ENCODE data around the gene LBR.

LBR gene

DNA sequence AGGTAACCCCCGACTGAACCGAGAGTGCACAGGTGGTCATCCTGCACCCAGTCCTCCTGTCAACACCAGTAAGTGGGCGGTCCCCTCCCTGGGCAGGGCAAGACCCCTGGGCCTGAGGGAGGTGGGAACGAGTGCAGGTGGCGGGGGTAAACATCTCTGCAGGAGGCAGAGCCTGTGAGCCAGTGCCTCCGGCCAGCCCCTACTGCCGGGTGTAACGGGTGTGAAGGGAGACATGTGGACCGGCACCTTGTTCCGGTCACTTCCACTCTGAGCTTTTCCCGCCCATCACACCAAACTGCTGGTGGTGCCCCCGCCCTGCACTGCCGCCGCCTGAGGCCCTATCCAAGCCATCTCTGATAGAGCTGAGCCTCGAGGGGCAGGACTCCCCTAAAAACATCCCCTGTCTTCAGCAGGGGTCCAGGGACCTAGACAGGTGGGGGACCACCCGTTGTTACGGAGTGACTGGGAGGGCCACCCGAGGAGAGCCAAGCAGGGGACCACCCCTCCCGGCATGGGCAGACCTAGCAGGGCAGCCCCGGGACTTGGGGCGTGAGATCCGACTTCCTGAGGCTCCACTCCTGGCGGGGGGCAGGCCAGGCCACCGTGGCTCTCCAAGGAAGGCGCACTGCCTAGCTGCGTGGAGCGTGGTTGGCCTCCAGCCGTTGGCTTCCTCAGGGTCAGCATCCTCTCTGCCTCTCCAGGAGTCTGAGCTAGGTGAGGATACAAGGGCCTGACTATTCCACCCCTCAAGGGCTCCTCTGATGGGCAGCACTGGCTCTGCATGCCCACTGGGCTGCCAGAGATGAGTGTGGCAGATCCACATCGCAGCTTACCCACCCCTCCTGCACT lies 43.8 kb upstream of the LBR start:
- Histone ChIP-seq H3K27ac (ENCODE audit: low read depth, low read length) (no peak overlapping the region), H3K4me3 (ENCODE audit: low read depth in 1 of 5, low read length in 5 of 5) (no peak overlapping the region), H3K9me3 (ENCODE audit: control insufficient read depth in 5 of 5, low read length in 5 of 5) (no peaks in the 10 kb centered on the region), H3K4me1 (ENCODE audit: control insufficient read depth in 5 of 5, insufficient read depth in 5 of 5, low read length in 5 of 5) (peaks cover 1 to 29% (median 23%) of the 10 kb centered on the region in 5 donors), H3K36me3 (ENCODE audit: control insufficient read depth in 5 of 5, insufficient read depth in 5 of 5, low read length in 5 of 5) (no peaks in the 10 kb centered on the region), H3K9ac (ENCODE audit: low read length in 5 of 5) (no peak overlapping the region), H3K27me3 (ENCODE audit: control insufficient read depth in 5 of 5, insufficient read depth in 4 of 5, low read length in 5 of 5) (peaks cover 0 to 6% (median 4%) of the 10 kb centered on the region in 5 donors)

DNA sequence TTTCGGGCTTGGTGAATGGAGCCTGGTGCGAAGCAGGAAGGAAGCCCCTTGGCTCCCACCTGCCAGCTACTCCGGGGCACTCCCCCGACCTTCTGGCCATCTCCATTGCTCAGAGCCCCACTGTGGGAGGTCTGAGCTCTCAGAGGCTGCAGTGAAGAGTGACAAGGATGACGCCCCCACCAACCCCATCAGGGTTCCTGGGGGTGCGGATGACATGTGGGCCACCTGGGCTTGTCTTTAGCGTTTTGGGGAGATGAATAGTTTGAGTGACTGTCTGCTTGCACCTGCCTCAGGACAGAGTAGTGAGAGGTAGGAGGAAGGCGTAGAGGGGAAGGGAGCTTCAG lies 43.2 kb upstream of the LBR start:
- no peaks in the 10 kb centered on the region for H3K36me3 ChIP-seq (ENCODE audit: control insufficient read depth in 5 of 5, insufficient read depth in 5 of 5, low read length in 5 of 5)
- peaks cover 1 to 29% (median 23%) of the 10 kb centered on the region in 5 donors for H3K4me1 ChIP-seq (ENCODE audit: control insufficient read depth in 5 of 5, insufficient read depth in 5 of 5, low read length in 5 of 5)
- no peak overlapping the region for H3K27ac ChIP-seq (ENCODE audit: low read depth, low read length)
- no peaks in the 10 kb centered on the region for H3K9me3 ChIP-seq (ENCODE audit: control insufficient read depth in 5 of 5, low read length in 5 of 5)
- no peak overlapping the region for H3K9ac ChIP-seq (ENCODE audit: low read length in 5 of 5)
- peaks cover 0 to 4% (median 1%) of the 10 kb centered on the region in 5 donors for H3K27me3 ChIP-seq (ENCODE audit: control insufficient read depth in 5 of 5, insufficient read depth in 4 of 5, low read length in 5 of 5)
- H3K4me3 ChIP-seq (ENCODE audit: low read depth in 1 of 5, low read length in 5 of 5) = no peak overlapping the region

DNA sequence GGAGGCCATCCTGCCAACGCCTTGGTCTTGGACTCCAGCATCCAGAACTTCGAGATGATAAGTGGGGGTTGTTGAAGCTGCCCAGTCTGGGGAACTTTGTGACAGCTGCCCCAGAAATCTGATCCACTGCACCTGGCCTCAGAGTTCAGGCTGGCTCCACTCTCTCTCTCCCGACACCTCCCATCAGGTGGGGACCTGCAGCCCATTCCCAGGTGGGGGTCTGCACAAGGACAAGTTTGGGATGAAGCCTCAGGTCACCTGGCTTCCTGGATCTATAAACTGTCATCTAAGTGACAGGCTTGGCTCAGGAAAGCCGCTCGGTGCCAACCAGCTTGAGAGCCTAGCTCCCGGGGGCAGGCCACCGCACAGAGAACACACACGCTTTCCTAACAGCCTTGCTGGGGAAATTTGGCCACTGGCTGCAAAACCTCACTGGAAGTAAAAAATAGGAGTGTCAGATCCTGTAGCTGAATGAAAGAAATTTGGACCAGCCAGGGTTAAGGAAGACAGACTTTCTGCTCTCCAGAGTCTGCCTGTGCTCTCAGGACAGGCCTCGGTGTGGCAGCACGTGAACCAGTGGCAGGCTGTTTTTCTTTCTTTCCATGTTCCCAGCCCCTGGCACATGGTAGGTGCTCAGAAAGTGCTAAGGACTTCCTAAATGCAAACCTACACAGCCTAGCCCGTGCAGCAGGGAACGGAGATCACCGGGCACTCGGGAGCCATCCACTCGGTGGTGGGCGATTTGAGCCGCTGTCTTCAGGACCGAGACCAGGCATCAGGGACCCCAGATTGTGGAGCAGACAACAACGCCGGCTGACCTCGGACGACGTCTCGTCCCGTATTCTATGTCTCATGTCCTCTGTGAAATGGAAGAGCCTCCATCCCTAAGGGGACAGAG lies 42.6 kb upstream of the LBR start:
- peaks cover 1 to 33% (median 23%) of the 10 kb centered on the region in 5 donors for H3K4me1 ChIP-seq (ENCODE audit: control insufficient read depth in 5 of 5, insufficient read depth in 5 of 5, low read length in 5 of 5)
- no peaks in the 10 kb centered on the region for H3K9me3 ChIP-seq (ENCODE audit: control insufficient read depth in 5 of 5, low read length in 5 of 5)
- H3K27ac ChIP-seq (ENCODE audit: low read depth, low read length) = no peak overlapping the region
- H3K27me3 ChIP-seq (ENCODE audit: control insufficient read depth in 5 of 5, insufficient read depth in 4 of 5, low read length in 5 of 5) = peaks cover 0 to 4% (median 0%) of the 10 kb centered on the region in 5 donors
- H3K9ac ChIP-seq (ENCODE audit: low read length in 5 of 5) = no peak overlapping the region
- H3K36me3 ChIP-seq (ENCODE audit: control insufficient read depth in 5 of 5, insufficient read depth in 5 of 5, low read length in 5 of 5) = no peaks in the 10 kb centered on the region
- H3K4me3 ChIP-seq (ENCODE audit: low read depth in 1 of 5, low read length in 5 of 5) = no peak overlapping the region

DNA sequence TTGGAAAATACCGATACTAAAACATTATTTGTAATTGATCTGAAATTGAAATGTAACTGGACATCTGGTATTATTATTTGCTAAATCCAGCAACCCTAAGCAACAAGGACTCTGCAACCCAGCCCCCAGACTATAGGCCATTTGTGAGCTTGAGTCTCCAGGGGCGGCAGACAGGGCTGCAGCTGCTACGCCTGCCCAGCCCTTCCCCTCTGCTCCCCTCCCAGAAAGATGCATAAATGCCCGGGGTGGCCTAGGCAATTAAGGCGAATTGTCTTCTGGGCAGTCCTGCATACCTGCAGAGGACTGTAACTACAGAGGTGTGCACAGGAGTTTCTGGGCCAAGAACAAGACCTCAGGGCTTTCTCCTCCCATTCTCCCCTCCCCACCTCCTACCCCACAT lies 41.2 kb upstream of the LBR start:
- Histone ChIP-seq H3K9ac (ENCODE audit: low read length in 5 of 5) (no peak overlapping the region), H3K4me3 (ENCODE audit: low read depth in 1 of 5, low read length in 5 of 5) (no peak overlapping the region), H3K36me3 (ENCODE audit: control insufficient read depth in 5 of 5, insufficient read depth in 5 of 5, low read length in 5 of 5) (no peaks in the 10 kb centered on the region), H3K27me3 (ENCODE audit: control insufficient read depth in 5 of 5, insufficient read depth in 4 of 5, low read length in 5 of 5) (peaks cover 0 to 7% (median 0%) of the 10 kb centered on the region in 5 donors), H3K27ac (ENCODE audit: low read depth, low read length) (no peak overlapping the region), H3K9me3 (ENCODE audit: control insufficient read depth in 5 of 5, low read length in 5 of 5) (no peaks in the 10 kb centered on the region), H3K4me1 (ENCODE audit: control insufficient read depth in 5 of 5, insufficient read depth in 5 of 5, low read length in 5 of 5) (peaks cover 0 to 32% (median 14%) of the 10 kb centered on the region in 5 donors)

DNA sequence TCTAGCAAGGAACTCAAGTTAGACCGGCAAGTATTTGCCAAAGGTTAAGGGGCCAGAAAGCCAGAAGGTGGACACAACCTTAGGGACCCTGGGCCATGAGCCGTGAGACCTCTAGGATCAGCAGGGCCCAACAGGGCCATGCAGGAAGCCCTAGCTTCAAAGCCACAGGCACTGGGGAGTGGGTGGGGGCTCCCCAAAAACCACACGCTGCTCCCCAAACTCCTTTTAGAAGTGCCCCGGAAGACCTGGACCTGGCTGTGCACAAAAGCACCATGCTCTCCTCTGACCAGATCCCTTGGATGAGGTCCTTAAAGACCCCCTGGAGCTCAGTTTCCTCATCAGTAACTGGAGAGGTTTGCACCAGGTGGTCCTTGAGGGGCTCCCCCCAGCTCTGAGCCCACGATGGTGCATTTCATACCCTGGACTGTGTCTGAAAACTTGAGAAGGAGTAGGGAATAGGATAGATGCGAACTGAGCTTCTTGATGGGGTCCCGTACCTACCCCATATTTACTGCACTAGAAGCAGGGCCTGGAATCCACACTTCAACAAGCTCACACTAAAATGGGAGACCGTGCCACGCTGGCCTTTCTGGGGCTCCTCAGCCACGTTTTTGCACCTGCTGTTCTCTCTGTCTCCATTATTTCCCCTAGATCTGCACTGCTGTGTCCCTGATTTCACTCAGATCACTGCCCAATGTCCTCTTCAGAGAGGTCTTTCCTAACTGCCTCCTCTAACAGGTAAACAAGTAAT lies 40.6 kb upstream of the LBR start:
- H3K4me1 ChIP-seq (ENCODE audit: control insufficient read depth in 5 of 5, insufficient read depth in 5 of 5, low read length in 5 of 5) = peaks cover 0 to 36% (median 14%) of the 10 kb centered on the region in 5 donors
- no peaks in the 10 kb centered on the region for H3K9me3 ChIP-seq (ENCODE audit: control insufficient read depth in 5 of 5, low read length in 5 of 5)
- H3K27ac ChIP-seq (ENCODE audit: low read depth, low read length) = no peak overlapping the region
- H3K36me3 ChIP-seq (ENCODE audit: control insufficient read depth in 5 of 5, insufficient read depth in 5 of 5, low read length in 5 of 5) = no peaks in the 10 kb centered on the region
- H3K4me3 ChIP-seq (ENCODE audit: low read depth in 1 of 5, low read length in 5 of 5) = peak overlapping the region in 2 of 5 donors; percentile 62 to 63
- H3K27me3 ChIP-seq (ENCODE audit: control insufficient read depth in 5 of 5, insufficient read depth in 4 of 5, low read length in 5 of 5) = peaks cover 0 to 10% (median 0%) of the 10 kb centered on the region in 5 donors
- H3K9ac ChIP-seq (ENCODE audit: low read length in 5 of 5) = peak overlapping the region in 1 of 5 donors; percentile 66

DNA sequence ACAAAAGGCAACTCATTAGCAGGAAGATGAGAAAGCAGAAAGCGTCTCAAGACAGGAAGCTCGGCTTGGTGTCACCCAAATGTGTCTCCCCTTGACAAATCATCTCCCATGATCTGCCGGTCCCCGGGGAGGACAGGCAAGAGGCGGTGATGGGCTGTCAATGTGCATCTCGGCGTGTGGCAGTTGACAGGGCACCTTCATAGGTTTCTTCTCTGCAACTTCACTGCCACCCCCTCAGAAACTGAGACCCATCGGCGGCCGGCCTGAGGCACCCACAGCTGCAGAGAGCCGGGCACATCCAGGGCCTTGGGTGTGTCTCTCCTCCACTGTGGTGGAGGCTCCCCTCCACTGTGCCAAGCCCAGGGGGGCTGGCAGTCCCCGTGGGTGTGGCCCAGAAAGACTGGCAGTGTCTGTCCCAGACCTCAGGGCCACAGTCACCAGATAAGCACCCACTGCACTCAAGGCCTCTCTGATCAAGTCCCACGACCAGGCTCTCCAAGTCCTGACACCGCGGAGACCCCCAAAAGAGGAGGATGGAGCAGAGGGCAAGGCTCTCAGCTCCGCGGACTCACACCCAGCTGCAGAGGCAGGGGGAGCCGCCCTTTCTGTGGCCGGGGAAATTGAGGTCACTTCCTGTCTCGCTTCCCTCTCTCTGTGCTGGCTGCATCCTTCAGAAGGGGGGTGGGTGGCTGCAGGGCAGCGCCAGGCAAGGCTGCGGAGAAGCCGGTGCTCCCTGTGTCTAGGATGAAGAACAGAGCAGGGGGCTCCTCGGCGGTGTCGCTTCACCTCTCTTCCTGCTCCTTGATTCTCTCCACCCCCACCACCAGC lies 39.6 kb upstream of the LBR start:
- Histone ChIP-seq H3K27ac (ENCODE audit: low read depth, low read length) (peak overlapping the region; percentile 70), H3K4me1 (ENCODE audit: control insufficient read depth in 5 of 5, insufficient read depth in 5 of 5, low read length in 5 of 5) (peaks cover 0 to 46% (median 18%) of the 10 kb centered on the region in 5 donors), H3K9ac (ENCODE audit: low read length in 5 of 5) (peak overlapping the region in 3 of 5 donors; percentile 54 to 66 (median 56)), H3K27me3 (ENCODE audit: control insufficient read depth in 5 of 5, insufficient read depth in 4 of 5, low read length in 5 of 5) (peaks cover 0 to 15% (median 0%) of the 10 kb centered on the region in 5 donors), H3K9me3 (ENCODE audit: control insufficient read depth in 5 of 5, low read length in 5 of 5) (no peaks in the 10 kb centered on the region), H3K36me3 (ENCODE audit: control insufficient read depth in 5 of 5, insufficient read depth in 5 of 5, low read length in 5 of 5) (no peaks in the 10 kb centered on the region), H3K4me3 (ENCODE audit: low read depth in 1 of 5, low read length in 5 of 5) (peak overlapping the region; percentile 19 to 65 (median 62))

DNA sequence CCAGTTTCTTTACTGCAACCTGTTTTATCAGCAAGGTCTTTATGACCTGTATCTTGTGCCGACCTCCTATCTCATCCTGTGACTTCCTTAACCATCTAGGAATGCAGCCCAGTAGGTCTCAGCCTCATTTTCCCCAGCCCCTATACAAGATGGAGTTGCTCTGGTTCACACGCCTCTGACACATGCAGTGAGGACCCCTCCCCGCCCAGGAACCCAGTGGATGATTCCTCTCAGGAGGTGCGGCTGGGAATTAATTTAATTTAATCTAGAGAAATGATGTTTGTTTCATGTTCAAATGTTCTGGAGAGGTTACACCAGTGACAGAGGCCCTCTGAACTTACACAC lies 39.0 kb upstream of the LBR start:
- Histone ChIP-seq H3K27me3 (ENCODE audit: control insufficient read depth in 5 of 5, insufficient read depth in 4 of 5, low read length in 5 of 5) (peaks cover 0 to 17% (median 3%) of the 10 kb centered on the region in 5 donors), H3K36me3 (ENCODE audit: control insufficient read depth in 5 of 5, insufficient read depth in 5 of 5, low read length in 5 of 5) (no peaks in the 10 kb centered on the region), H3K4me3 (ENCODE audit: low read depth in 1 of 5, low read length in 5 of 5) (peak overlapping the region in 3 of 5 donors; percentile 62 to 65 (median 63)), H3K9me3 (ENCODE audit: control insufficient read depth in 5 of 5, low read length in 5 of 5) (no peaks in the 10 kb centered on the region), H3K27ac (ENCODE audit: low read depth, low read length) (peak overlapping the region; percentile 70), H3K4me1 (ENCODE audit: control insufficient read depth in 5 of 5, insufficient read depth in 5 of 5, low read length in 5 of 5) (peaks cover 0 to 51% (median 18%) of the 10 kb centered on the region in 5 donors), H3K9ac (ENCODE audit: low read length in 5 of 5) (peak overlapping the region in 1 of 5 donors; percentile 66)

DNA sequence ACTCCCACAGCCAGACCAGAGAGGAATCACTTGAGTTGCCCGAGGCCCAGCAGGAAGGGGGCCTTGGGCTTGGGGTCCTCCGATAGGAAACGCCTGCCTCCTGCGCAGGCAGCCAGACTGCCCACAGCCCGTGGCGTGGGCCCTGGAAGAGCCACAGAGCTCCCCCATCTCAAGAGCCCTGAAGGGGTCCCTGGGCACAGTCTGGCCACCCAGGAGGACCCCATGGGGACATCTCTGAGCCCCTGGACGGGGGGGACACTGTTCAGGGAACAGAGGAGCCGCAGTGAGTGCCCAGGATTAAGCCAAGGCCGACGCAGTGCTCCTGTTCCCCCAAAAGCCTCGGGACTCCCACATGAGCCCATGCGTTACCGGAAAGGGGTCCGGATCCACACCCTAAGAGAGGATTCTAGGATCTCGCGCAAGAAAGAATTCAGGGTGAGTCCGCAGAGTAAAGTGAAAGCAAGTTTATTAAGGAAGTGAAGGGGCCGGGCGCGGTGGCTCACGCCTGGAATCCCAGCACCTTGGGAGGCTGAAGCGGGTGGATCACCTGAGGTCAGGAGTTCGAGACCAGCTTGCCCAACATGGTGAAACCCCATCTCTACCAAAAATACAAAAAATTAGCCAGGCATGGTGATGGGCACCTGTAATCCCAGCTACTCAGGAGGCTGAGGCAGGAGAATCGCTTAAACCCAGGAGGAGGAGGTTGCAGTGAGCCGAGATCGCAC lies 38.1 kb upstream of the LBR start:
- no peak overlapping the region for H3K4me3 ChIP-seq (ENCODE audit: low read depth in 1 of 5, low read length in 5 of 5)
- H3K9me3 ChIP-seq (ENCODE audit: control insufficient read depth in 5 of 5, low read length in 5 of 5) = no peaks in the 10 kb centered on the region
- H3K9ac ChIP-seq (ENCODE audit: low read length in 5 of 5) = no peak overlapping the region
- peaks cover 0 to 15% (median 3%) of the 10 kb centered on the region in 5 donors for H3K27me3 ChIP-seq (ENCODE audit: control insufficient read depth in 5 of 5, insufficient read depth in 4 of 5, low read length in 5 of 5)
- no peak overlapping the region for H3K27ac ChIP-seq (ENCODE audit: low read depth, low read length)
- no peaks in the 10 kb centered on the region for H3K36me3 ChIP-seq (ENCODE audit: control insufficient read depth in 5 of 5, insufficient read depth in 5 of 5, low read length in 5 of 5)
- peaks cover 0 to 59% (median 18%) of the 10 kb centered on the region in 5 donors for H3K4me1 ChIP-seq (ENCODE audit: control insufficient read depth in 5 of 5, insufficient read depth in 5 of 5, low read length in 5 of 5)
